Kidney glomerular epithelial cell (primary cell): ENCODE measurements around the gene PTPRS.

Experiments used
- DNase-seq: peaks from one replicate; lab custom pipeline; 2025; lab: John Stamatoyannopoulos, UW

The PTPRS gene

GRCh38 chr19:5308451-5309437 lies 31.9 kb downstream of the PTPRS start:
- DNase-seq: no peak

DNA sequence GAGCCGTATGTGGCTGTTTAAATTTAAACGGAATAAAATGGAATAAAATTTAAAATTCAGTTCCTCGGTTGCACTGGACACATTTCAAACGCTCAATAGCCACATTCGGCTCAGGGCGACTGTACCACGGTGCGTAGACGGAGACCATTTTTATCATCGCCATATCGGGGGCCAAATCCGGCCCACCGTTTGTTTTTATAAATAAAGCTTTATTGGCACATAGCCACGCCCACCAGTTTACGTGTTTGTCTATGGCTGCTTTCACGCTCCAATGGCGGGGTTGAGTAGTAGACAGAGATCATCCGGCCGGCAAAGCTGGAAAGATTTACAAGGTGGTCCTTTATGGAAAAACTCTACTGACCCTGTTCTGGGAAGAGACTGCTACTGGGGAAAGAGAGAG lies 33.0 kb downstream of the PTPRS start:
- DNase-seq: no peak

DNA sequence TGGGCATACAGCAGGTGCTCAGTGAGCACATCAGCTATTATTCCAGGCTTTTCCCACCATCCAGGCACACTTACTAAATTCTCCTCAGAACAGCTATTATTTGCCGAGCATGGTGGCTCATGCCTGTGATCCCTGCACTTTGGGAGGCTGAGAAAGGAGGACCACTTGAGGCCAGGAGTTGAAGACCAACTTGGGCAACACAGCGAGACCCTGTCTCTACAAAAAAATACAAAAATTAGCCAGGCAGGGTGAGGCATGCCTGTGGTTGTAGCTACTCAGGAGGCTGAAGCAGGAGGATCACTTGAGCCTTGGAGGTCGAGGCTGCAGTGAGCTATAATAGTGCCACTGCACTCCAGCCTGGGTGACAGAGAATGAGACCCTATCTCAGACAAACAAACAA lies 35.4 kb downstream of the PTPRS start:
- DNase-seq: no peak

DNA sequence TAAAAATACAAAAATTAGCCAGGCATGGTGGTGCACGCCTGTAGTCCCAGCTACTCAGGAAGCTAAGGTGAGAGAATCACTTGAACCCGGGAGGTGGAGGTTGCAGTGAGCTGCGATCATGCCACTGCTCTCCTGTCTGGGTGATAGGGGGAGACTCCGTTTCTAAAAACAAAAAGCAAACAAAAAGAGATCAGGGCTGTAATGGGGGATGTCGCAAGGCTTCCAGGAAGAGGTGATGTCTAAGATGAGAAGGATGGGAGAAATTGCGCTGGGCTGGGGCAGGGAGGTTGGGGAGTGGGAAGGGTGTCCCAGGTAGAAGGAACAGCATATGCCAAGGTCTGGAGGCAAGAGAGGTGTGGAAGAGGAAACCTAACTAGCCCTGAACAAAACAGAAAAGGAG lies 36.1 kb downstream of the PTPRS start:
- no peak for DNase-seq

DNA sequence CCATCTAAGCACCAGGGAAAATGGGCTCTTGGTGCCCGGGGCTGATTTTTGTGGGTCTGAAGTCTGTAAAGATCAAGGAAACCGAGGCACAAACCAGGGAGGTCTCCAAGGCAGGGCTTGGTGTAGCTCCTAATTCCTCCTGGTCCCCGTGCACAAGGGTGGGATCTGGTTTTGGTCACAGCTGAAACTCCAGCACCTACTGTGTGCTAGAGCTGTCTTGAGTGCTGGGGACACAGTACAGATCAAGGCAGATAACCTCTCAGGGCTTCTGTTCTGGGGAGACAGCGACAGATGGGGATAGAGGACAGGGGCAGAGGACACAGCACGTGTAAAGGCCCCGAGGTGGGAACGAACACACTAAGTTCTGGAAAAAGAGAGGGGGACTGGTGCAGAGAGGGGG lies 37.4 kb downstream of the PTPRS start:
- DNase-seq: no peak

DNA sequence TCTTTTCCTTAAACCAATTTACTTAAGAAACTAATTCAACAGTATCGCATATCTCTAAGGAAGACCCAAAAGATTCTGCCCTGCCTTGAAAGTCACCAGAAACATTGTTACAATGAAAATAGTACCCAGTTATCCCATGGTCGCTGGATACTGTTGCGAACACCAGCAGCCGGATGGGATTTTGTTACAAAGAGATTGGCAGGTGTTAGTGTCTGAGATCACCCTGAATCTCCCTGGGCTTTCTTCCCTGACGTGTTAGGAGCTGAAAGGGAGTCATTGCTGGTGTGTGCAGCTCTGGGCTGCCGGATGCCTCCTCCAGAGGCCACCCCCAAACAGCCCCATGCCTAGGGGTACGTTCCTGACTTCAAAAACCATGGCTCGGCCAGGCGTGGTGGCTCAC lies 38.2 kb downstream of the PTPRS start:
- DNase-seq: no peak

GRCh38 chr19:5299137-5299536 lies 41.5 kb downstream of the PTPRS start:
- no peak for DNase-seq

DNA sequence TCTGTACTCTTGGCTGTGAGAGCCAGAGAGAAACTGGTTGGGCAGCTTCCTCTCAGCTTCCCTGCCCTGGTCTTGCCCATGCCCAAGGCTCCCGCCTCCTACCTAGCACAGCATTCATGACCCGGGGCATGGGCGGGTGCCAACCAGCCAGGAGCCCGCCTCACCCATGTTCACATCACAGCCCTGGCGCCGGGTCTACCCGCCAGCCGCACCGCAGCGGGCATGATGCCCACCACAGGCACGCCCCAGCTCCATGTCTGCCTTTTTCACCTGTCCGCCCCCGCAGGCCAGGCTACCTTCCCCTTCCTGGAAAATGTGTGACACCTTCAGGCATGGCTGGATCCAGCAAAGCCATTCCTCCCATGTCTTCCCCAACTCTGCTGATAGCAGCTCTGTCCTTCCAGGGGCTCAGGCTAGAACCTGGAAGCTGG lies 42.1 kb downstream of the PTPRS start:
- DNase-seq: no peak

DNA sequence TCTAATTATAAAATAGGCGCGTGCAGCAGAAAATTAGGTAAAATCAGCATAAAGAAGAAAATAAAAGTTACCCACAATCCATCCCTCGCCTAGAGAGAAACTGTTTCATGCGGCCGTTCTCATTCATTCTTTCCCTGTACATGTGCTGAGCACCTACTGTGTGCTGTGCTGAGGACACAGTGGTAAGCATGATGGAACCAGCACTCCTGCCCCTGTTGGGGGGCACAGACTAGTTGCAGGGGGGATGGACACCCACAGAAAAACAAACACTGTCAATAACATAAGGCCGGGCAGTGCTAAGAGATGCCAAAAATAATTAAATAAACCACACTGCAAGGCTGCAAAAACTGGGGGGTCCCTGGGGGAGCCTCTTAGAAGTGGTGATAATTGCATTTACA lies 43.3 kb downstream of the PTPRS start:
- DNase-seq: no peak

- DNase-seq: no peak
Observed at GRCh38 chr19:5296457-5297271, 43.9 kb downstream of the PTPRS start.

GRCh38 chr19:5296021-5296420 lies 44.6 kb downstream of the PTPRS start:
- DNase-seq: no peak

- no peak for DNase-seq
Observed at GRCh38 chr19:5294403-5295160, 46.0 kb downstream of the PTPRS start.

- no peak for DNase-seq
Observed at GRCh38 chr19:5293612-5294378, 46.8 kb downstream of the PTPRS start.

DNA sequence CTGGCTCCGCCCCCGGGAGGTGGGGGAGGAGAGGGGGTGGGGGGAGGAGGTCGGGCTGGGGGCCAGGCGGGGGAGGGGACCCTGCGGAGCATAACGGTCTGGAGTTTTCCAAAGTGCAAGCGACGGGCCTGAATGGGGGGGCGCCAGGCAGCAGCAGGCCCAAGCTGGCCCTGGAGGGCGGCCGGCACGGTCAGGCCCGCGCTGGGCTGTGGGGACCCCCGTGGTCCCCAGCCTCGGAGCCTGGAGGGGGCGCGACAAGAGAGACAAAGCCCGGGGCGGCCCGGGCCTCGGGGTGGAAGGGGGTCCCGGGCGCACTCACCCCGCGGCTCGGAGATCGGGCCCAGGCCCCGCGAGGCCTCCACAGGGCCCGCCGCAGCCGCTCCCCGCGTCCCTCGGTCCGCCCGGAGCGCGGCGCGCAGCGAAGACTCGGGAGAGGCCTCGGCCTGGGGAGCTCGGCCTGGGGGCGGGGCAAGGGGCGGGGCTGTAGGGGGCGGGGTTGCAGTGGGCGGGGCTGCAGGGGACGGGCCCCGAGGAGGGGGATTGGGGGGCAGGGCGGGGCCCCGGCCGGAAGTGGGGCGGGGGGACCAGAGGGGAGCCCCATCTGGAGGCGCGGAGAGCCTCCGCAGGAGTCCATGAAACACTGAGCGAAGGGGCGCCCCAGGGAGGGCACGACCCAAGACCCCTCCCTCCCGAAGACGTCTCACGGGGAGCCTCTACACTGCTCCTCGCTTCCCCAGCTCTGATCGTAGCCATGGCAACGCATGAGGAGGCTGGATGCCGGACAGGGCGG lies 47.6 kb downstream of the PTPRS start:
- peak; percentile 24 for DNase-seq

GRCh38 chr19:5292453-5292821 lies 48.2 kb downstream of the PTPRS start:
- DNase-seq: no peak

GRCh38 chr19:5291588-5292193 lies 48.9 kb downstream of the PTPRS start:
- DNase-seq: no peak
